NCI-H2227 (cell line): Measurements from ENCODE around the gene BCOR.

Experiments
- DNase-seq: peaks from one replicate; lab custom pipeline; 2025; ENCODE audit not compliant: unreplicated experiment; lab: John Stamatoyannopoulos, UW

BCOR gene

DNA sequence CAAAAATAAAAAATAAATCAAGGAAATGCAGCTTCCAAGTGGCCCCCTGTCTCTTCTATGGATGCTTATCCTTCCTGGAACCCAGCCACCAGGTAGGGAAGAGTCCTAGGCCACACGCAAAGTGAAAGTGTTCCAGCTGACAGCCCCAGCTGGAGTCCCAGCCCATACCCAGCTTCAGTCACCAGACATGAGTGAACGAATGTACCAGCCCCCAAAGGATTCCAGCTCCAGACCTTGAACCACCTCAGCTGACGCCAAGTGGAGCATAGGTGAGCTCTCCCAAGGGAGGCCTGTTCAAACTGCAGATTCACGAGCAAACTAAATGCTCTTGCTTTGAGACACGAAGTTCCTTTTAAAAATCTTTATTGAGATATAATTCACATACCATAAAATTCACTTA, 62.0 kb downstream of the BCOR start:
- DNase-seq = no peak

DNA sequence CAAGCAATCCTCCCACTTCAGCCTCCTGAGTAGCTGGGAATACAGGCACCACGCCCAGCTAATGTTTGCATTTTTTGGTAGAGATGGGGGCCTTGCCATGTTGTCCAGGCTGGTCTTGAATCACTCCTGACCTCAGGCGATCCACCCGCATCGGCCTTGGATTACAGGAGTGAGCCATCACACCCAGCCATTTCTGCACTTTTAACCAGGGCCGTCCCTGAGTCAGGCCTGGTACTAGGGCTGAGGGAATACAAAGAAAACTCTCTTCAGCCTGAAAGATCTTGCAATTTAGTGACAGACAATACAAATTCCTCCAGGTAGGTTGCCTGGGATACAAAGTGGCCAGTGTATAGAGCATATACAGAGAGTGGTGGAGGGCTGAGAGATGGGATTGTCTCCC, 65.8 kb downstream of the BCOR start:
- no peak for DNase-seq

DNA sequence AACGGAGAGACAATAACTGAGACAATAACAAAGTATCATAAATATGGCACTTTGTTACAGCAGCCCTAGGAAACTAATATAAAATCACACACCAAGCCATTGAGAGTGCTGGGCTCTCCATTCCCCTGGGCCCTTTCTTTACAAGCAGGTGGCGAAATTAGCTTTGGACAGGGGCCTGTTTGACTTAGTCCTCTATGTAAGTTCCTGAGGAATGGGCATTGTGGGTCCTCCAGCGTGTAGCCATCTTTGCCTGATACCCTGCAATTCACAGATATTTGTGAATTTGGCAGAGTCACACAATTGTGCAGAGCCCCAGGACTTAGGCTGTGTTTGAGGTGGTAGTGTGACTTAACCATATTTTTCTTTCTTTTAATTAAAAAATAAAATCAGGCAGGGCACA, 67.6 kb downstream of the BCOR start:
- no peak for DNase-seq

DNA sequence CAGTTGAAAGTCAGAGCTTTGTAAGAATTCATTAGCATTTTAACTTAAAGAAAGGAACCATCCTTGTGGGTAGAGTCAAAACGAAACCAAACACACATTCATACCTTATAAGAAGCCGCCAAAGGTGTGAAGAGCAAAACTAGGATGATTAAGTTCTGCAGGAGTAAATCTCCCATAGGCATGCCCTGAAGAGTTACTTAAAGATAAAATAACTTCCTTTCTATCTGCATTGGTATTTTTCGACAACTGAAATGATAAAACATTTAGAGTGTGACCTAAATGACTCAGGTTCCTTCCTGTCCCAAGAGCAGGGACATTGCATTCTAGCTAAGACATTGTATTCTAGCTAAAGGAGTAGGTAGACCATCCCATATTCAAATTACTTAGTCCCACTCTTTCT, 75.3 kb downstream of the BCOR start:
- DNase-seq = no peak

DNA sequence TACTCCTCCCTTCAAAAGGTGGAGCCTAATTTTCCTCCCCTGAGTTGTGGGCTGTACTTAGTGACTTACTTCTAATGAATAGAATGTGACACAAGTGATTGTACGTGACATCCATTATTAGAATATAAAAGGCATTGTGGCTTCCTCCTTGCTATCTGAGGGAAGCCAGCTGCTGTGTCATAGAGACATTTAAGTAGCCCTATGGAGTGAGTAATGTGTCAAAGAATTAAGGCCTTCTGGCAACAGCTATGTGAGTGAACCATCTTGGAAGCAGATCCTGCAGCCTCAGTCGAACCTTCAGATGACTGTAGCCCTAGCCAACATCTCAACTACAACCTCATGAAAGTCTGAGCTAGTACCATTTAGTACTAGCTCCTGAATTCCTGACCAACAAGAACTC, 76.1 kb downstream of the BCOR start:
- DNase-seq = no peak

DNA sequence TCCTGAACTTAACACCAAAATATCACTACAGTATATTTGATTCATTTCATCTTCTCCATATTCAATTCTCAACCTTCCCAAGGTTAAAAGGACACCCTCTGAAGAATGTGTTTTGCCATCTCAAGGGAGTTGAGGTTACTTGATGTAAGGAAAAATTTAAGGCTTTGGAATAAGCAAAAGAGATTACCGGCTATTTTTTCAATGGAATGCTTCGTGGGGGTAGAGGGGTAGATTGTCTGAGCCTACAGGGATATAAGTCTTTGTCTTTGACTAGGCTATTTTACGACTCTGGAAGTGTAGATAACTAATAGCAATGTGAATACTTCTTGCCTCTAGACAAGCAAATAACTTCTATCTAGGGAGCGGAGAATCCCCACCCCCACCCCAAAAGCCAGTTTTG, 78.2 kb downstream of the BCOR start:
- no peak for DNase-seq

DNA sequence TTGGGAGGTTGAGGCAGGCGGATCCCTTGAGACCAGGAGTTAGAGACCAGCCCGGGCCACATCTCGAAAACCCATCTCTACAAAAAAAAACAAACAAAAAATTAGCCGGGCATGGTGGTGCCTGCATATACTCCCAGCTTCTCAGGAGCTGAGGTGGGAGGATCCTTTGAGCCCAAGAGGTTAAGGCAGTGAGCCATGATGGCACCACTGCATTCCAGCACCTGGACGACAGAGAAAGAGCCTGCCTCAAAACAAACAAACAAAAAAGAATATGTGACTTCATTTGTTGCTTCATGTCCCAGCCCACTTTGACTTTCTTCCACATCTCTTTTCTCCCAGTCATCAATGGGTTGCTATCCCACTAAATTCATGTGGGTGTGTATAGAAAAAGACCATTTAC, 79.7 kb downstream of the BCOR start:
- no peak for DNase-seq

DNA sequence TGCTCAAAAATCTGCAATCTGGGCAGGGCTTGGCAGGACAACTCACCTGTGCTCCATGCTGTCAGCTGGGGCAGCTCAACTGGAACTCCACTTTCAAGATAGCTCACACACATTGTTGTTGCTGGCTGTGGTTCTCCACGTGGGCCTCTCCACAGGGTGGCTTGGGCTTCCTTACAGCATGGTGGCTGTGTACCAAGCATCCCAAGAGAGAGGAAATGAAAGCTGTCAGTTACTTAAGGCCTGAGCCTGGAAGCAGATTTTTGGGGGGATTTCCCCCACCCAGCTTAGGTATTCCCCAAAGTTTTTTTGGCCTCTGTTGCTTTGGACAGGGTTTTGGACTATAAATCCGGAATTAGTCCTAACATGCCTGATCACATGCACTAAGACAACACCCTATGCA, 81.0 kb downstream of the BCOR start:
- no peak for DNase-seq

DNA sequence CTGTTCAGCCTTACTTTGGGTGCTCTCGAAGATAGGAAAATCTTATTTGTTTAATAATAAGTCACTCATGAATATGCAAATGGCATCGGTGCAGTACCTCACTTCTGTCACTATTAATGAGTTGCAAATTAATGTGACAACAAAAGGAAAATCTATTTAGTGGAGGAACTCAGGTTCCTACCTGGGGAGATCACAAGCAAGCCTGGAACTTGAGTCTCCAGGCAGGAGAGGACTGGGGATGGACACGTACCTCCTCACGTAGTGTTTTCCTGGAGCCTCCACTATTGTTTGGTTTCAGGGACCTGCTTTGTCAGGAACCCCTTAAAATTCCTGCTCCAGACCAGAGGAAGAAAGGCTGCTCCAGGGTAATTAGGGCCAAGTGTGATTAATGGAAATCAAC, 82.1 kb downstream of the BCOR start:
- no peak for DNase-seq

DNA sequence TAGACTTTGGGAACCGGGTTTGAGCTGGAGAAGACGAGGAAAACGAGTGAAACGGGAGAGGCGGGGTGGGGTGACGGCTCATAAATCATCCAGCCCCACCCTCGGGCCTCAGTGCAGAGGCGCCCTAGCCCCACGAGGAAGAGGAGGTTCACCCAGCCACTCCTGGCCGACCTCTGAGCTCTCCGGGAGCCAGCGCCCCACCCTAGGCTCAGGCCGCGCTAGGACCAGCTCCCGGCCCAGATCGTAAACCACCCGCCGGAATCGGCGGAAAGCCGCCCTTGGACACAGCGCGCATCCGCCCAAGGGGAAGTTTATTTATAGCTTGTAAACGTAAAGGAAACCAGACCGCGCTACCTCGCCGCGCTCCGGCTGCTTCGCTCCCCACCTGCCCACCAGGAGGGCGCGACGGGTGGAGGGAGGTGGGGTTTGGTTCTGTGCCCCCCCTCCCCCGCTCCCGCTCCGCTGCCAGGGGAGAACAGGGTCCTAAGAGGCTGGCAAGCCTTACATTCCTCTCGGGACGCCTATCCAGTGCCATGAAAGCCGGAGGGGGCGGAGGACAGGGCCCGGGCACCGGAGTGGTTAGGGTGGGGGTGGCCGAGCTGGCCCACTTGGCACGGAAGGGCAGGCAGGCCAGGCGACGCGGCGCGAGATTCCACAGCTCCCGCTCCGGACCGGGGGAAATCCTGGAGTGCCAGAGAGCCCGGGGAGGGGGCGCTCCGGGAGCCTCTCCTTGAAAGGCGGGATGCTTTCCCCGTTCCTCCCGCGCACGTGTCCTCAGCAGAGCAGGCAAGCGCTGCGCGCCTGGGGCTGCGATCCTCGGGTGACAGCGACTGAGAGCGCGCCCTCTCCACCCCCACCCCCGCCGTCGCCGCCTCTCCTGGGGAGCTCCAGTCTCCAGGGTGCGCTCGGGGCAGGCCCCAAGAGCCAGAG, 84.2 kb downstream of the BCOR start:
- peak; percentile 82 for DNase-seq

DNA sequence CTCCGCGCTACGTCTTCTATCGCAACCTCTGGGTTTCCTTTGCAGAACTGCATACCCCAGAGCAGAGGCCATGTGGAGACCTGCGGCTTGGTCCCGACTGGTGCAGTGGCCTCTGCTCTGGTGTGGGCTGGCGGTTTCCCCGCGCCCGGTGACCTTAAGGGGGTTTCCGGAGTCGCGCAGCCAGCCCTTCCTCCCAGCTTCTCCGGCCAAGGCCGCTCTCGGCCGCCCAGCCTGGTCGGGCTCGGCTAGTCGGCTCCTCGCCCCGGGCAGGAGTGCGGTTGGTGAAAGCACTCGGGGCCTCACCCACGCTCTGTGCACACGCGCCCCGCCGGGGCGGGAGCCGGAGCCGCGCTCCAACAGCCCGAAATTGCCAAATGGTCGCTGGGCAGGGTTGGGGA, 84.9 kb downstream of the BCOR start:
- no peak for DNase-seq

DNA sequence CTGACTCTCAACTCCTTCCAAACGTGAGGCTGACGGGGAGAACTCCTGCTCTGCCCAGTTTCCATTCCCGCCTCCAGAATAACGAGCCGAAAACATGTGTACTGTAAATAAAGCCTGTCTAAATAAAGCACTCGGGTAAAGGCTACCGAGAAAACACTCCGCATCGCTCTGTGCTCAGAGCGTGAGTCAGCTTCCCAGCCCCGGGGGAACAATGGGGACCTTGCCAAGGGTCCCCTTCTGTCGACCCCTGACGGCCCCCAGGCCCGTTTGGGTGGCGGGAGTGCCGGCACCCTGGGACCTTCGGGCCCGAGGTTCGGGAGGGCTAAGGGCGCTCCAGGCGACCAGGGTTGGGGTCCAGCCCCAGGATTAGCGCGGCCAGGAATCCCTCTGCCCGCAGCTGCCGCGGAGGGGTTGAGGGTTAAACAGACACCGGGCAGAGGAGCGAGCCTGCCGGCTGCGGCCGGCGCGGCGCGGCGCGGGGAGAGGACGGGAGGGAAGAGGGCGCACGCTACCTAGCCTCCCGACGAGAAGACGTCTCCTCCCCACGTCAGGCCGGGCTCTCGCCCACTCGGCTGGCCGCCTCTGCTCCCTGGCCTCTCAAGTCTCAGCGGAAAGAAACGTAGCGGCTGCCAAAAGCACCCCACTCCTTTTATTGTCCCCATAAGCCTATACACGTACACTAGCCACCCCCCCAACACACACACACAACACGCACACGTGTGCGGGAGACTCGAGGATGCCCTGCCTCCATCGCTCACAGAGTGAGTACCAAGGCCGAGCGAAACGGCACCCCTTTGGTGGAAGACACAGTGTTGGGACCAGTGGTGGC, 85.5 kb downstream of the BCOR start:
- DNase-seq = no peak

DNA sequence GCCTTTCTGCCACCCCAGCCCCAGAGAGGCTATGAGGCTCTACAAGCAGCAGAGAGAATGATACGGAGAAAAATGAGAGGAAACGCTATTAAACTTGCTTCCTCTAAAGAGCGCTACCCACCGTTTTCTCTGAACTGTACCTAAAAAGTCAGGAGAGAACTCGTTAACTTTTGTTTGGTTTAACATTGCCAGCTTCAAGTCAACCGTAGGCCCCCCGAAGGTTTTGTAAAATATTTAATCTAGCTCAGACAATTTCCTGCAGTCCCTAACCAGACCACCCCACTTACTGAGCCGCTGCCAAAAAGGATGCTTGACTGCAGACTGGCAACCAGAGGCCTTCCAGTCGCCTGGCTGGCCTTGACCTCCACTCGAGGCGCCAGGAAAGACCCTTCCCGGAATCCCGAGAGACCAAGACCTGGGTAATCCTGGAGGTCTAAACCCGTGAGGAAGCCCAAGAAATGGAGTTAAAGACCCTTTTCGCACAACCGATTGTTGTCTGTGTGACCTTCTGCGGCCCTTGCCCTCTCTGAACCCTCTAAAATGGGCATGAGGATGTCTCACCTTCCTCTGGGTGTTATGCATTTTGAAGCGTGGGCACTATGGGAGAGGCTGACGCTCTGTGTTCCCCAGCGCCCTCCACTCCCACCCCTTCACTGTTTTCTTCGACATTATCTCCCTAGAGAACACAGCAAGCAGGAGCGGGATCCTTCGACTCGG, 86.3 kb downstream of the BCOR start:
- DNase-seq = no peak

DNA sequence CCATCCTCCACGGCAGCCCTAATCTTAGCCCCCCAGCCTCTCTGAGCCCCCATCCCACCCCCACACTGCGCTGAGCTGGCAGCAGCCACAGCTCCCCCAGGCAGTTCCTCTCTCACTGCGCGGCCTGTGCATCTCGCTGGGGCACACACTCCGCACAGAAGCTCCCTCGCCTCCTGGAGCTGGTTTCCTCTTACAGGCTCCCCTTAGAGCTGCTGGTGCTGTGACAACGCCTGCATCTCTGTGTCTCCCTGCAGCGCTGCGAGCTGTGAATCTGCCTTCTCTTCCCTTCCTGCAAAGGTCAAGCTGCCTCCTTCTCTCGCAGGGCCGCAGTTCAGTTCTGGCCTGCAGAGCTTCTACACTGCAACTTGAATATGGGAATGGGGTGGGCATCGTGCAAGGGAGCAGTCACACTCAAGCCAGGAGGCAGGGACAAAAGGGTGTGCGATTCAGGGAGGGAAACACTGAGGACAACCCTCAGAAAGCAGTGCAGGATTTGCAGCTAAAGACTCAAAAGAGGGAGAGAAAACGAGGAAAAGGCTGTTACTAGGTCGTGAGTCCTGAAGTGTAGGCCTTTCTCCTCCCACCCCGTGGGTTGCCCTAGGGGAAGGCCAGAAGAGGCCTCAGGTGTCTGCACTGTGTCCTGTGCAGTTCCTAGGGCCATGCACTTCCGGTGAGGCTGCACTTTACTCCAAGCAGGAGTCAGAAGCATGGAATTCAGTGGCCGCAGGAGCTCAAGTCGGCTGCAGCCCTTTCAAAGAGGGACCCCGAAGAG, 87.0 kb downstream of the BCOR start:
- no peak for DNase-seq

DNA sequence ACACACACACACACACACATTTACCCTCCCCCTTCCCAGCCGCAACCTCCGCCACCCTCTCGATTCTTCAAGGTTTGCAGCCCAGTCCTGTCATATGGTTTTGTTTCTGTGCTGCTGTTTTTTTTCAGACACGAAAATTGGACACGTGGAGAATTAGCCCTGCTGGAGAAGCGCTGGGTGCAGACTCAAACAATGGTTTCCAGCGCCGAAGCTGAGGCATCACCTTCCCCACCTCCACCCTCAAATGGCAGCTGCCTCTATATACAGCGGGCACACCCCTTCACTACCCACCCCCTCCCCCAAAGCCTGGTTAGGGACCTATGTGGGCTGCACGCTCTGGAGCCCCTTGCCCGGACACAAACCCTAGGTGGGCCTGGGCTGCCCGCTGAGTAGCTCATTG, 87.9 kb downstream of the BCOR start:
- DNase-seq = no peak

DNA sequence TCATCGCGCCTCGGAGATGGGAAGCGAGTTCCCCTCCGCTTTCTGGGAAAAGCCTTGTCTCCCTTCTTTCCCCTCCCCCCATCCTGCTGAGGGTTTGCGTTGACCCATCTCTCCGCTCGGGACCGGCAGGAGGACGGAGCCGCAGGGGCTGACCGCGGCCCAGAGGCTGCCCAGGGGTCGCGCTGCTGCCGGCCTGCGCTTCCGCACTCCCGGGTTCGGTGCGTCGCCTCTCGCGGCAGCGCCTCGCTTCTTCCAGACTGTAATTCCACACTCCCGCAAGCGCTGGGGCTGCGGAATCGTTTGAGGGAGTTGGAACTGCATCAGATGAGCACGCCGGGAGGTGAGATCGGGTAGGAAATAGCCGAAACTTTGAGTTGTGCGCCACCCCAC, 88.3 kb downstream of the BCOR start:
- DNase-seq = no peak

DNA sequence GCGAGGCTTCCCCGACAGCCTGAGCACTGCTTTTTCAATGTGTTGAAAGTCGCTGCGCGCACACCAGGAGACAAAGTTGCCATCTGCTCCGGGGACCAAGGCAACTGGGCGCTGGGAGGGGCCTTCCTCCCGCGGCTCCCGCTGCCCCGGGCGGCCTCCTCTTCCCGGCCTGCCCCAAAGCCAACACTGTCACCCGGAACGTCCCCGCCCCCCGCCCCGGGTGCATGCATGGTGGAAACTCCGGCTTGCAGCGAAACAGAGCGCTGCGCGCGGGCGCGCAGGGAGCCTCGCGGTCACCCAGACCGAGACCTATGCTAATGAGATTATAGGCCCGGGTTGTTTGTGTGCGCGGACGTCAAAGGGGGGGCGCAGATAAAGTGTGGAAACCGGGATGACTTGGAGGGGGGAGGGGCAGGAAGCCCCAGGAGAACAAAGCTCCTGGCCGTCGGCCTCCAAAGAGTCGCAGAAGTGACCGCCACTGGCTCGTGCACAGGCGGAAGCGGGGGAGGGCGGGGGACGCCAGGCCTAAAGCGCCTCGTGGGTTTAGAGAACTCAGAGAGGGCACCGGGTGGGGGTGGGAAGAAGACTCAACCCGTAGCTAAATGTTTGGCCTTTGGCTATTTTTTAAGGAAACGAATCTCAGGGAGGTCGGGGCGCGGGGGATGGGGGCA, 88.8 kb downstream of the BCOR start:
- DNase-seq = no peak

DNA sequence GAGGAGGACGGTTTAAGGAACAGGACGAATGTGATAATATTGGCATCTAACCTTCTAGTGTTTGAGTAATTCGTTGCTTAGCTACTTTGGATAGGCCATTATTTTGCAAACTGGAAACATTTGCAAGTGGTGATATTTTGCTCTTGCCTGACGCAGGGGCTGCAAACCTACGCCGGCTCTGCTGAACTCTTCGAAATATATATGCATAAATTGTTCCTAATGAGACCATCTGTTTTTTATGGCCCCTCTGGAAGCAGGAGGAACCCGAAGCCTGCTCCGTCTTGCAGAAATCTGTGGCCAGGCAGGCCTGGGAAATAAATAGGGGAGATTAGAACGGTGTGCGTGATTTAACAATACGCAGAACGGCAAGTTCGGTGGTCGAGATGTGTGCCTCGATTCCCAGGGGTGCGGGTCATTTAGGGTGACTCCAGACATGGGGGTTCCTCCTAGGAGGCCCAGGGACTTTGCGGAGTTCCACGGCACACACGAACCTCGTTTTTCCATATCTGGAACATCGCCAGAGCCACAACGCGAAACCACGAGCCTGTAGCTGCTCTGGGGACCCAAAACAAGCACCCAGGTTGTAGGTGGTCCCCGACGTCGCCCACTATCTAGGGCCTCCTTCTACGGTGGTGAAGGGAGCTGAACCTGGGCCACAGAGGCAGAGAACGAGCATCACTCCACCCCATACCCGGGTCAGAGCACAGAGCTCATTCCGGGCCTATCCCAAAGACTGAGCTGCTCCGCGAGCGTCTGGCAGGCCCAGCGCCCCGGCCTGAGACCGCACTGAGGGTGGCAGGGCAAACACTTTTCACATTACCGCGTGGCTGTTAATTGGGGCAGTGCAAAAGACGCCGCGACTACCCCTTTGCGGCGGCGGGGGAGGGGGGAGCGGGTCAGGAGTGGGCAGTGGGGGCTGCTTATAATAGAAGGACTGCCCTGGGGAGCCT, 89.7 kb downstream of the BCOR start:
- DNase-seq = no peak

DNA sequence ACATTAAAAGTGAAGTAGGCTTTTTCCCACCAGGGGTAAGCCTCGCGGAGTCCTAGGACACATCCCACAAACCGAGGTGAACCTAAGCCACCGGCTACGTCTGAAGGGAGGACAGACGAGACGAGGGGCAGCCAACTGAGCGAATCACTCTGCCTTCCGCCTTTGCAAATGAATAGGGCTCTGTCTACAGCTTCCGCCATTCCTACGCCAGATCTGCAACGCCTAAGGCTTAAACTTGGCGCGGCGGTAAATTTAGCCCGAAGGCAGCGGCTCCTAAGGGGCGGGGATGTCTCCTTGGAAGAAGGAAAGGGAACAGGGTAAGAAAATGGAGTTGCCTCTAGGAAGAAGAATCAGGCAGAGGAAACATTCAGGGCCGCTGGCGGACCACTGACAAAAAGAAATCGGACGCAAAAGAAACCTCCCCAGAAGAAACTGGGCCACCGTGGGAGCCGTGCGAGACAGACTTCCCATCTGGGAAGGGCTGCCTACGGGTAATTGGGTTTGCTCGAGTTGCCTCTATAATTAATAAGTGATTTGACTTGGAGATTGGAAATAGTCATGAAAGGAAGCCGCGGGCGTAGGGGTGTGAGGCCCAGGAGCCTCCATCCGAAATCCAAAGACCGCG, 90.5 kb downstream of the BCOR start:
- DNase-seq = no peak
